ENCODE results near the gene SLC12A4. TPM values are rescaled to one million over a fixed set of nuclear protein-coding genes. Genes with fewer than 3 reads are reported as not detected.
A peak's percentile ranks its signal among the peaks of the same experiment; 100 is the strongest.

The SLC12A4 gene
- total and polyA plus RNA-seq, 4 donors, result 32.9 to 103 (median 65.9) TPM

DNA sequence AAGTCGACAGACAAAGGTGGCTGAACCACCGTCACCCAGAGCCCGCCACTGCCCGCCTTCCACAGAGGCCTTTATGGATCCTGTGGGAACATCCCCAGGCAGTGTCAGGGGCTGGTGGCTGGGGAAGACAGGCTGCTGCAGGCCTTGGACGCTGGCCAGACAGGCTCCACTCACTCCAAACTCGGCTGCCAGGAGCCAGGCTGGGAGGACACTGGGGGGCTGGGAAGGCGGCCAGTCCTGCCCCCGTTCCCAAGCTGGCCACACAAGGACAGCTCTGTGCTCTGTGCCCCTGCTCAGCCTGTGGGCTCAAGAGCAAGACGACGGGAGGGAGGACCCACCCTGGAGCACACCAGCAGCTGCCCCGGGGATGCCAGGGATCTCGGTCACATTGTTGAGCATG, 17.0 kb downstream of the SLC12A4 start:
- 70 to 80% methylated on average over 12 of the region's 12 CpGs for WGBS, 2 donors
- TF ChIP-seq, protein P1, sequence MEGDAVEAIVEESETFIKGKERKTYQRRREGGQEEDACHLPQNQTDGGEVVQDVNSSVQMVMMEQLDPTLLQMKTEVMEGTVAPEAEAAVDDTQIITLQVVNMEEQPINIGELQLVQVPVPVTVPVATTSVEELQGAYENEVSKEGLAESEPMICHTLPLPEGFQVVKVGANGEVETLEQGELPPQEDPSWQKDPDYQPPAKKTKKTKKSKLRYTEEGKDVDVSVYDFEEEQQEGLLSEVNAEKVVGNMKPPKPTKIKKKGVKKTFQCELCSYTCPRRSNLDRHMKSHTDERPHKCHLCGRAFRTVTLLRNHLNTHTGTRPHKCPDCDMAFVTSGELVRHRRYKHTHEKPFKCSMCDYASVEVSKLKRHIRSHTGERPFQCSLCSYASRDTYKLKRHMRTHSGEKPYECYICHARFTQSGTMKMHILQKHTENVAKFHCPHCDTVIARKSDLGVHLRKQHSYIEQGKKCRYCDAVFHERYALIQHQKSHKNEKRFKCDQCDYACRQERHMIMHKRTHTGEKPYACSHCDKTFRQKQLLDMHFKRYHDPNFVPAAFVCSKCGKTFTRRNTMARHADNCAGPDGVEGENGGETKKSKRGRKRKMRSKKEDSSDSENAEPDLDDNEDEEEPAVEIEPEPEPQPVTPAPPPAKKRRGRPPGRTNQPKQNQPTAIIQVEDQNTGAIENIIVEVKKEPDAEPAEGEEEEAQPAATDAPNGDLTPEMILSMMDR (IDR thresholded peaks at IDR 0.05; ENCODE audit: control extremely low read depth, extremely low read depth), result no peak
- H3K9ac ChIP-seq (ENCODE audit: insufficient read depth in 1 of 2, low read length in 2 of 2), result no peak overlapping the region

DNA sequence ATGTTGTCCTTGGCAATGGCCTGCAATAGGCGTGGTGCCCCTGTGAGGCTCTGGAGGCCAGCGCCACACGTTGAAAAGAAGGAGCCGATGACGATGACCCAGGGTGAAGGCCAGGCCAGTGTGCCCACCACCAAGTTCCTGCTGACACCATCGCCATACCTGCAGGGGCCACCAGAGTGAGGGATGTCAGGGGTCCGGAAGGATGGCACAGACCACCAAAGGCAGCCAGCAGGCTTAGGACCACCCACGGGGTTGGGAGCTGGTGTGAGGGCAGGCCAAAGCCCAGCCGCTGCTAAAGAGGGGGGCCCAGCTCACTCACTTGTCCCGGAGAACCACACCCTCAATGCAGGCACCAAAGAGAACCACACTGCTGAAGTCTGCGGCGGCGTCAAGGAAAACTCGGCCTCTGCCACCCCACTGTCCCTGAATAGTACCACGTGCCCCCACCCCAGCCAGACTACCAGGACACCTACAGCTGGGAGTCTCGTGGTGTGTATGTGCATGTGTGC, 18.0 kb downstream of the SLC12A4 start:
- H3K27ac ChIP-seq (ENCODE audit: low read depth in 1 of 2, low read length in 1 of 2), result no peak overlapping the region
- TF ChIP-seq, protein P1 (IDR thresholded peaks at IDR 0.05; ENCODE audit: control extremely low read depth, extremely low read depth), result no peak
- no peak overlapping the region for H3K9ac ChIP-seq (ENCODE audit: insufficient read depth in 1 of 2, low read length in 2 of 2)
- peaks cover 19 to 79% (median 47%) of the 10 kb centered on the region in 4 donors for H3K36me3 ChIP-seq (ENCODE audit: control insufficient read depth in 4 of 4, insufficient read depth in 4 of 4, low read length in 4 of 4)
- ATAC-seq (ENCODE audit: insufficient read depth, low FRiP score), result no peak
- no peaks in the 10 kb centered on the region for H3K27me3 ChIP-seq (ENCODE audit: control insufficient read depth in 3 of 3, insufficient read depth in 3 of 3, low read length in 2 of 3)
- H3K4me1 ChIP-seq (ENCODE audit: control insufficient read depth in 5 of 5, insufficient read depth in 5 of 5, low read length in 5 of 5), result peaks cover 0 to 9% (median 0%) of the 10 kb centered on the region in 5 donors
- no peak overlapping the region for H3K4me3 ChIP-seq
- DNase-seq, result no peak
- 92% methylated on average over 16 of the region's 16 CpGs for WGBS, 2 donors
- no peaks in the 10 kb centered on the region for H3K9me3 ChIP-seq (ENCODE audit: control insufficient read depth in 4 of 4, insufficient read depth in 3 of 4, low read length in 3 of 4)

More for the DNA sequence above, 17.0 kb downstream of the SLC12A4 start:
- ATAC-seq (ENCODE audit: insufficient read depth, low FRiP score) (no peak), DNase-seq (peak; percentile 43 to 66 (median 43))
- H3K4me1 ChIP-seq (ENCODE audit: control insufficient read depth in 5 of 5, insufficient read depth in 5 of 5, low read length in 5 of 5), result peaks cover 0 to 9% (median 0%) of the 10 kb centered on the region in 5 donors
- H3K4me3 ChIP-seq, result no peak overlapping the region
- no peaks in the 10 kb centered on the region for H3K27me3 ChIP-seq (ENCODE audit: control insufficient read depth in 3 of 3, insufficient read depth in 3 of 3, low read length in 2 of 3)
- no peaks in the 10 kb centered on the region for H3K9me3 ChIP-seq (ENCODE audit: control insufficient read depth in 4 of 4, insufficient read depth in 3 of 4, low read length in 3 of 4)
- H3K36me3 ChIP-seq (ENCODE audit: control insufficient read depth in 4 of 4, insufficient read depth in 4 of 4, low read length in 4 of 4), result peaks cover 19 to 68% (median 41%) of the 10 kb centered on the region in 4 donors
- peak overlapping the region; percentile 5 to 20 for H3K27ac ChIP-seq (ENCODE audit: low read depth in 1 of 2, low read length in 1 of 2)

DNA sequence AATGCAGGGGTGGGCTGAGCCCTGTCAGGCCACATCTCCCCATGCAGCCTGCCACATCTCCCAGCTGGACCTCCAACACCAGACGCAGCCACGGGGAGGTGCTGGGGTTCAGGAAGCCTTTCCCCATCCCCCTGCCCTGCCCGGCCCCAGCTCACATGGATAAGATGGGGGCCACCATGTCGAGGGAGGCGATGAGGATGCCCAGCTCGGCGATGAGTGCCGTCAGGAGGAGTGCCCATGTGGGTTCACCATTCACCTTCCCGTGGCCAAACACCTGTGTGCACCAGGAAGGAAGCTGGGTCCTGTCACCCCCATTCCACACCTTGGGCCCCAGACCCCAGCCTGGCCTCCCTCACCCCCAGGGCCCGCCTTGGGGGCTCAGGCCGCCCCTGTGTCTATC, 18.8 kb downstream of the SLC12A4 start:
- H3K36me3 ChIP-seq (ENCODE audit: control insufficient read depth in 4 of 4, insufficient read depth in 4 of 4, low read length in 4 of 4), result peaks cover 22 to 81% (median 53%) of the 10 kb centered on the region in 4 donors
- WGBS, 2 donors, result 92 to 93% methylated on average over 11 of the region's 11 CpGs

More for the DNA sequence above, 18.8 kb downstream of the SLC12A4 start:
- no peak overlapping the region for H3K27ac ChIP-seq (ENCODE audit: low read depth in 1 of 2, low read length in 1 of 2)
- no peak overlapping the region for H3K9ac ChIP-seq (ENCODE audit: insufficient read depth in 1 of 2, low read length in 2 of 2)
- ATAC-seq (ENCODE audit: insufficient read depth, low FRiP score) (no peak), DNase-seq (no peak)
- H3K4me3 ChIP-seq, result no peak overlapping the region
- no peaks in the 10 kb centered on the region for H3K9me3 ChIP-seq (ENCODE audit: control insufficient read depth in 4 of 4, insufficient read depth in 3 of 4, low read length in 3 of 4)
- peaks cover 0 to 10% (median 0%) of the 10 kb centered on the region in 5 donors for H3K4me1 ChIP-seq (ENCODE audit: control insufficient read depth in 5 of 5, insufficient read depth in 5 of 5, low read length in 5 of 5)
- H3K27me3 ChIP-seq (ENCODE audit: control insufficient read depth in 3 of 3, insufficient read depth in 3 of 3, low read length in 2 of 3), result no peaks in the 10 kb centered on the region
- TF ChIP-seq, protein P1 (IDR thresholded peaks at IDR 0.05; ENCODE audit: control extremely low read depth, extremely low read depth), result no peak

Data from lung (tissue), 12 donors.